GM21528 (cell line): Measurements from ENCODE around the gene MEGF9.
A peak's percentile ranks its signal among the peaks of the same experiment; 100 is the strongest.
"Not testable (repeated sequence)": the region's sequence is repeated elsewhere in the genome, so short reads cannot be mapped to it uniquely, and the experiment has no call there.

ENCODE experiments used
- ATAC-seq: cut with Tn5 transposase; IDR thresholded peaks from one replicate; pipeline ENCODE4 v1.9.1; 2021; ENCODE audit warnings: mild to moderate bottlenecking, moderate library complexity; ENCODE audit not compliant: unreplicated experiment, low FRiP score

MEGF9 gene

DNA sequence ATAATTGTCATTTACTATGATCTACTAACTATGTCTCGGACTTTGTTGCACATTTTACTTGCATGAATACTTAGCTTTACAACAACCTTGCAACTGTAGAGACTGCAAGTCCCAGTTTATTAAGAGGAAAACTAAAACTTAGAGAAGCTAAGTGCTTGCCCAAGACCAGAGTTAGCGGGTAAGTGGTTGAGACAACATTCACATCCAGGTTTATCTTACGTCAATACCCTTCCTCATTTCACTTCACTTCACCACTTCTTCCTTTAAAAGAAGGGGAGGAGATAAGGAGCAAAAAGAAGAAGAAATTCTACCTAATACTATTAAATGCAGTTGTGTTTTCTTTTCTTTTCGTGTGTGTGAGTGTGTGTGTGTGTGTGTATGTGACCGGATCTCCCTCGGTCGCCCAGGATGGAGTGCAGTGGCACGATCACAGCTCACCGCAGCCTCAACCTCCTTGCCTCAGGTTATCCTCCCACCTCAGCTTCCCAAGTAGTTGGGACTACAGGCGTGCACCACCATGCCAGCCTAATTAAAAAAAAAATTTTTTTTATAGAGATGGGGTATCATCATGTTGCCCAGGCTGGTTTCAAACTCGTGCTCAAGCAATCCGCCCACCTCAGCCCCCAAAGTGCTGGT is 37.4 kb downstream of the MEGF9 start:
- ATAC-seq, result no peak

DNA sequence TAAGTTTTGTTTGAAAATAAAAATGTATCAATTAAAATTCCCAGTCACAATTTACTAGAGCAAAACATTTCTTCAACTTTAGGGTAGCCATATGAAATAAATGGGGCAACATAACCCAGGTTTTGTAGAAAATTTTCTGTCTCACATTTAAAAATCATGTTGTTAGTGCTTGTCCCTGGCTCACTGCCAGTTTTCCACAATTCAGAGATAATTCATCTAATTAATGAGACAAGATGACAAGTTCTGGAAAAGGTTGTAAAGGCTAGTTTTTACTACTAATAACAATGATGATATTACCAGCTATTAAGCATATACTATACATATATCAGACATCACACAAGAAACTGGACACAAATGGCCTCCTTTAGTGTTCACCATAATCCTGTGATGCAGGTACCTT is 45.9 kb downstream of the MEGF9 start:
- ATAC-seq, result no peak

DNA sequence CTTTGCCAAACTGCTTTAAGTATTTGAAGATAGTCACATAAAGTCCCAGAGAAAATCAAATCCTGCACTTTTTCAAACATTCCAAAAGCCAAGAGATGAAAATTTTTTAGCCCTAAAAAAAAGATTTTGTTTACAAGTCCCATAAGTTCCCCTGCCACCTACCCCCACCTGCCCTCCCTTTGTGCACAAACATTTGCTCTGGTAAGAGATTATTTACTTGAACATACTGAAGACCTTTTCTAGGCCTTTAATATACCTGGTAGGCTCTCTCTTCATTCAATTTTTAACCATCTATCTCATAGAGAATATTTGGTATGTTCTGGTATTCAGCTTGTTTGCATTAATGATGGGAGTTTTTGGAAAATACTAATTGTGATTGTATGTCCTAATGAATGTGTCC is 50.3 kb downstream of the MEGF9 start:
- no peak for ATAC-seq

DNA sequence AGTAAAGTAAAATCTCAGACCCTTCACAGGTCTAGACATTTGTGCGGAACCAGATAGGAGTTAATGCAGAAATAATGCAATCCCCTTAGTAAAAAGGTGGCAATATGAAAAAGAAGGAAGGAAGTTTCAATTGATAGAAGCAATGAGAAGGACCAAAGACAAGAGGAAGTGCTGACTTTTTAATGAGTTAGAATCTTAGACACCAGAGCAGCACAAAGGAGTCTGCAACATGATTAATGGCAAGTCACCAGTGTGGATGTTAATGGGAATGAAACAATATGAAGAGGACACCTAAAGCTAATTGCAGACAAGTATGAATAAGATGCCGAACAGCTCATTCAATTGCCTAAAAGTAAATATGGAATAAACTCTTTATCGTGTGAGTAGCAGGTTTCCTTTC is 50.9 kb downstream of the MEGF9 start:
- no peak for ATAC-seq

DNA sequence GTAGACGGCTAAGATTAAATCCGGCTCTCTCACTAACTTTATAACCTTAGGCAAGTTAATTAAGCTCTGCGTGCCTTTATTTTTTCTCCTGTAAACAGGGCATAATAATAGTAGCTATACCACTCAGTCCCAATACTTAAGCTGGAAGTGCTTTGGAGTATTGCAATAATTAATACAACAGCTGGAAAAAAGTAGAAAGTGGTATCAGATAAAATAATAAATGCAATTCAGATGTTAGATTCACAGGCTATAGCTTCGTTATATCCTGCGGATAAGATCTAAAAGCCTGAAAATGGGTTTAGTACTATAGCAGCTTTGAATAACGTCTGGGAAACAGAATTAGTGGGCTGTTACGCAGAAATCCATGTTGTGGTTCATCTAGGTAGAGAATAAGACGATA is 51.8 kb downstream of the MEGF9 start:
- ATAC-seq, result no peak

DNA sequence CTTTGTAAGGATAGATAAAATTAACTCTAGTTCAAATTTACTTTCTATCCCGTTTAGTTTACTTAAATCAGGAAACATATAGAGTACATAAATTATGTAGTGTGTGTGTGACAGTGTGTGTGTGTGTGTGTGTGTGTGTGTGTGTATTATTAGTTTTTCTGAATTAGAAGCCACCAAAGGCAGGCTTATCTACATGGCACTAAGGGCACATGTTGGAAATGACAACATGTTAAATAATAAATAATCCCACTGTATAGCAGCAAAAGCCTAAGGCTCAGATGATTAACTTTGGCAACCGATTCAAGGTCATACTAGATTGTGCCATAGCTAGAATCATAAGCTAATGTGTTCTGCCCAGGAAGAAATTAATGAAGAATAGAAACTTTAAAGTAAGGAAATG is 54.6 kb downstream of the MEGF9 start:
- no peak for ATAC-seq

DNA sequence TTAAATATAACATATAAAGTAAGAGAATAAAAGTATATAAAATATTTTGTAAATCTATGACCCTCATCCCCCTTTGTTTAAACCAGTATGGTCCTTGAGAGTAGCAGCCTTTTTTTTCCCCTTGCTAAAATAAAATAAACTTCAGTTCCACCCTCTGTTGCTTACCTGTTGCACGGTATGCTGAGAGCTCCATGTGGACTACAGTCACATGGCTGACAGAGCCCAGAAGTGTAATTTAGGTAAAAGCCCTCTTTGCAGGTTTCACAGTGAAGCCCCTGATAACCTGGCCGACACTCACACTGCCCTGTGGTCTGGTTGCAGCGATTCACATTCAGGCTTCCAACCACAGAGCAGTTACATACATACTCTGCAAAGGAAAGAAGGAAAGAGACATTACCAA is 55.1 kb downstream of the MEGF9 start:
- no peak for ATAC-seq

DNA sequence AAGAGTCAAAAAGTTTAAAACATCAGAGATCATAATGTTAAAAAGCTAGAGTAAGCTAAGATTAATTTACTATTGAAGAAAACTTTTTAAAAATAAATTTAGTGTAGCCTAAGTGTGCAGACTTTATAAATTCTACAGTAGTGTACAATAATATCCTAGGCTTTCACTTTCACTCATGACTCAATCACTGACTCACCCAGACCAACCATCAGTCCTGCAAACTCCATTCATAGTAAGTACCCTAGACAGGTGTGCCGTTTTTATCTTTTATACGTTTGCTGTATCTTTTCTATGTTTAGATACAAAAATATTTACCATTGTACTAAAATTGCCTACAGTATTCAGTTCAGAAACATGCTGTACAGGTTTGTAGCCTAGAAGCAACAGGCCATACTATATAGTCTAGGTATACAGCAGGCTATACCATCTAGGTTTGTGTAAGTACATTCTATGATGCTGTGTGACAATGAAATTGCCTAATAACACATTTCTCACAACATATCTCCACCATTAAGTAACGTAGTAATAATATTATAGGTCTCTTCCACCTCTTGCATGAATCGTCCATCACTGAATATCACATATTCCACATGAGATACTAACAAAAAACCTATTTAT is 59.2 kb downstream of the MEGF9 start:
- peak; percentile 61 for ATAC-seq

DNA sequence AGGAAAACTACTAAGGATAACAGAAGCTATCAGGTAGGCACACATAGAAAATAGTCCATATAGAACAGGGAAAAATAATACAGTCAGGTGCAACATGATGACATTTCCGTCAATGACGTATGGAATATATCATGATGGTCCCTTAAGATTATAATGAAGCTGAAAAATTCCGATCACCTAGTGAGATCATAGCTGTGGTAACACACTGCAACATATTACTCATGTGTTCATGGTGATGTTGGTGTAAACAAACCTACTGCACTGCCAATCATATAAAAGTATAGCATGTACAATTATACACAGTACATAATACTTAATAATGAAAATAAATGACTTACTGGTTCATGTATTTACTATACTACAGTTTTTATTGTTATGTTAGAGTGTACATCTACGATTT is 60.0 kb downstream of the MEGF9 start:
- ATAC-seq, result no peak

DNA sequence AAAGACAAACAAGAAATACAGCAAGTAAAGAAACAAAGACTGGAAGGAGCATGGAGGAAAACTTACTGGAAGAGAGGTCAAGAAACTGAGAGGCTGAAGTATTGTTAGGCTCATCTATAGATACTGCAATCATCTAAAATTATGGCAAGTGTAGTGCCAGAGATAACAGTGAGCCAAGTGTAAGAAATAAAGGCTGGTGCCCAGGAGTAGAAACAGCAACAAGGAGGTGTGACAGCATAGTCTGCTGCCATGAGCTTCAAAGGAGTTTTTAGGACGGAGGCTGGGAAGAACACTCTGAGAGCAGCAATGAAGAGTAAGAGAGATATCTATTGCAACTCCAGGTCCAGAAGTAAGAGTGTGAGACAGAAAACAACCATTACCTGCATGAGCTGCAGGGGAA is 60.5 kb downstream of the MEGF9 start:
- ATAC-seq, result no peak

DNA sequence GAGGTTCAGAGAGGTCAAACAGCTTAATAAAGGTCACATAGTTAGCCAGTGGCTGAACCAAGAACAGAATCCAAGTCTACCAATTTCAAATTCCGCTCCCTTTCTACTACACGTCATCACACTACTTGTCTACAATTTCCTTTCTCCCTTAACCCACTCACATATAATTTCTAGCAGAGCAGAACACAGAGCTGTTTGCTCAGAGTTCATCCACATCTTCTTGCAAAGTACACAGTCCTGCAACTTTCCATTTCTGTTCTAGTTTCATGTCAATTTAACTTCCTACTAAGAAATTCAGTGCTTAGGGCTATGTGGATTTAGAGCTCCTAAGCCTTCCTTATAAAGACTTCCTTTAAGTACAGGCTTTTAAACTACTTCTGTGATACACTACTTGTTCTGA is 61.3 kb downstream of the MEGF9 start:
- no peak for ATAC-seq

DNA sequence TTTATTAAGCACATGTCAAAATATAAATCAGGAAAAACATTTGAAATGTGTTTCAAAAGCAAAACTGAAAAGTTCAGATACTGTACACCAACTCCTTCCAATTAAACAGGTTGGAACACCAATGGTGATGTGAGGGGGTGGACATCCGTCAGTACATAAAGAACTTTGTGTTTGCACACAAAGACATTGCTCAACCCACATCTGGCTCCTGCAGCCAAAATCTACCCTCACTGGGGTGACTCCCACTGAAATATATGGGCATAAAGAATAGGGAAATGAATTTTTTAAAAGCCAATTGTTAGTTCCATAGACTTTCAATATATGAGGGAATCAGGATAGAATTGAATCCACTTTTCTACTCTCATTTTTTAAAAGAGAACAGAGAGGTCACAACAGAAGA is 63.9 kb downstream of the MEGF9 start:
- no peak for ATAC-seq

DNA sequence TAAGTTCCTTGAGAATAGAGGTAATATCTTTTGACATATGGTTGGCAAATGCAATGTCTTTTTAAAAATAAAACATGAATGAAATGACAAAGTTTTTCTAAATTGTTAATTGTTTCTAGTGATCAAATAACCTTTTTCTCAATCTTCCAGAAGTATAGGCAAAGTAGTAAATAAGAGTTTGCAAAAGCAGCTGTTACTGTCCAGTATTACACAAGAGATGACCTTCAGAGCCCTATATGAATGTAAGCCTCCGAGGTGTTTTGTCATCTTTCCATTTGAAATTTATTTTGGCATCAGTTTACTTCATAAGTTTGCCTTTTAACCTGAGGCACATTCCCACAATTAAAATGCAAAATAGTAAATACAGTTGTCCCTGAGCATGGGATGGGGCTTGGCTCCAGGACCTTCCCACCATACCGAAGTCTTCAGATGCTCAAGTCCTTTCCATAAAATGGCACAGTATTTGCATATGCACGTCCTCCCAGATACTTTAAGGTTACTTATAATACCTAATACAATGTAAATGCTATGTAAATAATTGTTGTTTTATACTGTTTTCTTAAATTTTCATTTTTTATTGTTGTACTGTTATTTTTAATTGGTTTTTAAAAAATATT is 65.6 kb downstream of the MEGF9 start:
- ATAC-seq, result no peak

DNA sequence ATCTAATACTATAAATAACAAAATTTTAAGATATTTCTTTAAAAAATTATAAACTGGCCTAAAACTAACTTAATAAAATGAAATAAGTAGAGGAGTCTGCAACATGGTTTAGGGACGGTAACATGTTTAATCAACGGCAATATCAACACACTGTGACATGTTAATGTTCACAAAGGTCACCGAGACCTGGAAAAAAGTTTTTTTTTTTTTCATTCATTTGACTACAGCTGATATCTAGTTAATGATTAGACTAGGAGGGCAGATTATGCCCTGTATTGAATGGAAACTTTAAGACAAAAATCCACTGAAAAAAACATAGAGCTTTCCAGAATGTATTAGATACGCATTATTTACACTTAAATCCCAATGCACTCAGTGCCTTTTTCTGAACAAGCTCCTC is 67.3 kb downstream of the MEGF9 start:
- no peak for ATAC-seq

DNA sequence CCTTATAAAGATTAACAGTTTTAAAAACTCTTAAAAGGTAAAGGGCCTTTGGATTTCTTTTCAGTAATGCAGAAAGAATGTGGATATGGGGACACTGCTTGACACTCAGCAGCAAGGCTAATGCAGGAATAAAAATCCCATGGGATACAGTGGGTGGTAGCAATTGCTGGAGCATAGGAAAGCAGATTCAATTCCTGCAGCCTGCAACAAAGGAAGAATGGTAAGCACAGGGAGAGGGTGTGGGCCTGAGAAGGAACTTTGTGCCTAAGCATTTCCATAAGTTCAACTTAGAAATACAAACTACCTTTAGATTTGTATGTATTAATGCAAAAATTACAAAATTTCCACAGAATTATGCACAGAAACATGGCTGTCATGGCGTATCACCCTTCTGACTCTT is 68.5 kb downstream of the MEGF9 start:
- no peak for ATAC-seq

DNA sequence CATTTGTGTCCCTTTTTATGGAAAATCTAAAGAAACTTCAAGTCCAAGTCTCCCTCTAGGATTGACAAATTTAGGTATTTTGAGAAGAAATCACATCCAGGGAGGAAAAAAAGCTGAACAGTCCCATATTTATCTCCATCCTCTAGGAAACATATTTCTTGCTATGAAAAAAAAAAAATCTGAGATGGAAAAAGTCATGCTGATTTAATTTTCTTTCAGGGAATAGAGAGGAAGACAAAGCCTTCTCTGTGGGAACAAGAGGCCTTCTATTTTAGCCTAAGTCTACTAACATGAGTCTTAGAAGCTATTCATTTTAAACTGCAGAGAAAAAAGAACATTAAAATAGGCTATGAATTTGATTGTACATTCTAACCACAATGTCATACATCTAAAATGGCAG is 71.2 kb downstream of the MEGF9 start:
- ATAC-seq, result no peak

DNA sequence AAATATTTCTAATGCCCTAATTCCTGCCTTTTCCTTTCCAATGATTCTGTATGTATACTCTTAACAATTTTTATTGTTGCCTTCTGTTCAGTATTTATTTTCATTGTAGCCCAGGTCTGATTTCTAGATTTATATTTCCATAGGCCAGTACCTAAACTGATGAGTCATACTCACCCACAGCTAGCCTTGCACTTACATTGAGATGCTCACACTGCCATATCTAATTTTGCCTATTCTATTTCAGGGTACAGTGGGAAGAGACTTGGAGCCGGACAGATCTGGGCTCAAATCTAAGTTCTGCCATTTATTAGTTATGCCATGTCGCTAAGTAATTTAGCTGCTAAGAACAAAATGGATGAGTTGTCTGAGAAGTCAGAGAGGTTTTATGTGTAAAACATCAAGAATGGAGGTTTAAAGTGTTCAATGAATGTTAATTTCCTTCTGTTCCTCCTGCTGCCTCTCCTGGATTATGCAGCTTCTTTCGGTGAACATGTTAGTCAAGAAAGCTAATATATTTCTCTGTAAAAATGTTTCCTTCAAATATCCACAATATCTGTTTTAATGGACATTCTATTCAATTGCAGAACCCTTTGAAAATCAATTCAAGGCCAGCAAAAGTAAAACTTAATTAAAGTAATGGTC is 72.0 kb downstream of the MEGF9 start:
- ATAC-seq, result no peak

DNA sequence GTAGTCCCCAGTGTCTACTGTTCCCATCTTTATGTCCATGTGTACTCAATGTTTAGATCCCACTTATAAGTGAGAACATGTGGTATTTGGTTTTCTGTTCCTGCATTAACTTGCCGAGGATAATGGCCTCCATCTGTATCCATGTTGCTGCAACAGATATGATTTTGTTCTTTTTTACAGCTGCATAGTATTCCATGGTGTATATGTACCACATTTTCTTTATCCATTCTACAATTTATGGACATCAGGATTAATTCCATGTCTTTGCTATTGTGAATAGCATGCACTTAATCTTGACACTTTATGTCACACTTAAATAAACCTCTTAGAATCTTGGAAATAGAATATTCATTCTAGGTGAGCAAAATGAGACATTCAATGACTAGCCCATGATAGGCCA is 73.4 kb downstream of the MEGF9 start:
- ATAC-seq, result not testable (repeated sequence)

DNA sequence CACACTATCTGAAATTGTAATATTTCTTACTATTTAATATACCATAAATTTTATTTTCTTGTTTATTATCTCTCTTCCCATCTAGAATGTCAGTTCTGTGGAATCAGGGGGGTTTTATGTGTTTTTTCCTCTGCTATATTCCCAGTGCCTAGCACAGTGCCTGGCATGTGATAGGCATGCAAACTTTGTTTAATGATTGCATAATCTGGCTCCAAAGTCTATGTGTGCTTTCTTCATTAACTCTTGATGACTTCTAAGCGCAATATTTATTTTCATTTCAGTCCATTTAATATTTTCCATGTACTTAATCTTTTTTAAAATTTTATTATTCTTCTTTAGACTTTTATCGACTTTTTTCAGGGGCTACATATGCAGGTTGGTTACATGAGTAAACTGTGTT is 73.9 kb downstream of the MEGF9 start:
- ATAC-seq, result no peak

DNA sequence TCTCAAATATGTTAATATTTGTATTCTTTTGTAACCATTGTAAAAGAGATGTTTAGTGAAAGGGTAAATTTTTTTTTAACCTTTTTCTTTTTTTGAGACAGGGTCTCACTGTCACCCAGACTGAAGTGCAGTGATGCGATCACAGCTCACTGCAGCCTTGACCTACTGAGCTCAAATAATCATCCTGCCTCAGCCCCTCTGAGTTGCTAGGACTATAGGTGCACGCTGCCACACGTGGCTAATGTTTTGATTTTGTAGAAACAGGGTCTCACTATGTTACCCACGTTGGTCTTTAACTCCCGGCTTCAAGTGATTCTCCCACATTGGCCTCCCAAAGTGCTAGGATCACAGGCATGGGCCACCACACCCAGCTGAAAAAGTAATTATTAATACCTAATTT is 76.4 kb downstream of the MEGF9 start:
- ATAC-seq, result no peak

DNA sequence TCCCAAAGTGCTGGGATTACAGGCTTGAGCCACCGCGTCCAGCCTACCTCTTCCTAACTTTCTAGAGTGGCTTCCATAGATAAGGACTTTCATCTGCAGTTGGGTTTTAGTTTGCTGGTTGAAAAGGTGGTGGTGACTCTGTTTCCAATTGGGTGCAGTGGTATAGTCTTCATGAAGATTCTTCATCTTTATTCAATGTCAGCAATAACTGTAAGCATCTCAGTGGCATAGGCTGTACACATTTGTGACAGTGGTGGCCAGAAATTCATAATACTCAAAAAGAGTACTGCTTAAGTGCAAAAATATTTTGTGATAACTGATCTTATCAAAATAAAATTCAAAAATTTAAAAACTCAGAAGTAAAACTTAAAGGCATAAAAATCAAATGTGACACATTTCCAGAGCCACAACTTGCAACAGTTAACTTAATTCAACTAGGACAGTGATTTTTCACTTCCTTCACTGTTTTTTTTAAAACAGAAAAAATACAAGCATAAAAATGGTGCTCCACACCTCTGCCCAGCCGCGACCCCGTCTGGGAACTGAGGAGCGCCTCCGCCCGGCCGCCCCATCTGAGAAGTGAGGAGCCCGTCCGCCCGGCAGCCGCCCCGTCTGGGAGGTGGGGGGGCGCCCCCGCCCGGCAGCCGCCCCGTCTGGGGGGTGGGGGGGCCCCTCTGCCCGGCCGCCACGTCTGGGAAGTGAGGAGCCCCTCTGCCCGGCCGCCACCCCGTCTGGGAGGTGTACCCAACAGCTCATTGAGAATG is 77.9 kb downstream of the MEGF9 start:
- ATAC-seq, result no peak
